ENCODE results near the gene SLC25A29.
"Not testable (repeated sequence)": the region's sequence is repeated elsewhere in the genome, so short reads cannot be mapped to it uniquely, and the experiment has no call there.

- not testable (repeated sequence) for TF ChIP-seq EZH2 (IDR thresholded peaks at IDR 0.05); POLR2AphosphoS5 (IDR thresholded peaks at IDR 0.05; ENCODE audit: borderline replicate concordance, low read depth, low read length); FOXP2 (optimal IDR thresholded peaks at IDR 0.05; ENCODE audit: control extremely low read depth, extremely low read length, insufficient read depth)
Observed at GRCh38 chr14:100287998-100288295, 18.3 kb downstream of the SLC25A29 start.
